Measurements from ENCODE around the gene CIPC.

Gene CIPC

DNA sequence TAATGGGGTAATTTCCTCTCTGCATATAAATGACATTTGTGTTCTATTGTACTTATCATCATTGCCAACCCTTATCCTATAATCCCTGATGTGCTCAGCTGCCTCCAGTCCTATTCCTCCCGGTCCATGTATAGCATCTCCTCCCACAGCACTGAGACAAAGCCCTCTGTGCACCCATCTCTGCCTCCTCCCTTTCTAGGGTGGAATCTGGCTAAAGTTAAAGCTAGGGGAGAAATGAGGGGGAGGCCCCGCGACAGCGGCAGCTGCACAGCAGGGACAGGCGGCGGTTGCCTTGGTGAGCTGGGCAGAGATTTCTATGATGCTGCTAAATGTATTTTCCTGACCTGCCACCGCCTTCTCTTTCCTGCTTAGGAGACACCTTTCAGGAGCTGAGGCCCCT, 56.4 kb downstream of the CIPC start:
- H3K27ac ChIP-seq (ENCODE audit: low read length) = no peak overlapping the region

GRCh38 chr14:77155083-77155482, 57.0 kb downstream of the CIPC start:
- Histone ChIP-seq H3K4me1 (ENCODE audit: control insufficient read depth, insufficient read depth, low read length) (peaks cover 13% of the 10 kb centered on the region), H3K27me3 (ENCODE audit: control insufficient read depth in 1 of 2, insufficient read depth in 2 of 2, low read length in 2 of 2) (peaks cover 21 to 25% of the 10 kb centered on the region in 2 donors), H3K36me3 (ENCODE audit: control insufficient read depth in 2 of 2, insufficient read depth in 2 of 2, low read length in 2 of 2) (no peaks in the 10 kb centered on the region), H3K27ac (ENCODE audit: low read length) (no peak overlapping the region), H3K4me3 (ENCODE audit: low read length in 2 of 2) (no peak overlapping the region), H3K9me3 (ENCODE audit: control insufficient read depth in 2 of 2, low read length in 2 of 2) (no peaks in the 10 kb centered on the region), H3K9ac (ENCODE audit: low read length in 2 of 2) (no peak overlapping the region)

More for the DNA sequence above, 56.4 kb downstream of the CIPC start:
- peaks cover 21 to 25% of the 10 kb centered on the region in 2 donors for H3K27me3 ChIP-seq (ENCODE audit: control insufficient read depth in 1 of 2, insufficient read depth in 2 of 2, low read length in 2 of 2)
- no peak overlapping the region for H3K4me3 ChIP-seq (ENCODE audit: low read length in 2 of 2)
- no peaks in the 10 kb centered on the region for H3K36me3 ChIP-seq (ENCODE audit: control insufficient read depth in 2 of 2, insufficient read depth in 2 of 2, low read length in 2 of 2)
- H3K4me1 ChIP-seq (ENCODE audit: control insufficient read depth, insufficient read depth, low read length) = peaks cover 13% of the 10 kb centered on the region
- H3K9me3 ChIP-seq (ENCODE audit: control insufficient read depth in 2 of 2, low read length in 2 of 2) = no peaks in the 10 kb centered on the region
- no peak overlapping the region for H3K9ac ChIP-seq (ENCODE audit: low read length in 2 of 2)

DNA sequence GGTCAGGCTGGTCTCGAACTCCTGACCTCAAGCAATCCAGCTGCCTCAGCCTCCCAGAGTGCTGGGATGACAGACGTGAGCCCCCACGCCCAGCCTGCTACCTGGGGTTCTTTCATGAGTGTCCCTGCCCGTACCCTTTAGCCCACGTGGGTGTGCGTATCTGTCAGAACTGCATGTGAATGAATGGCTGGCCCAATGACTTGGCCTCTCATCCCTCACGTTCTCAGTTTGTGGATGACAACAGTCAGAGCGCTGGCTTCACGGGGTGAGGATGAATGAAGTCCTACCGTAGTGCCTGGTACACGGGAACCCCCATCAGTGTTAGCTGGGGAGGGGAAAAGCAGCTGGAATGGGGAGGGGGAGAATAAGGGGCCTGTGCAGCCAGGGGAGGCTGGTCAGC, 59.7 kb downstream of the CIPC start:
- Histone ChIP-seq H3K9me3 (ENCODE audit: control insufficient read depth in 2 of 2, low read length in 2 of 2) (no peaks in the 10 kb centered on the region), H3K4me1 (ENCODE audit: control insufficient read depth, insufficient read depth, low read length) (peaks cover 13% of the 10 kb centered on the region), H3K27ac (ENCODE audit: low read length) (no peak overlapping the region), H3K4me3 (ENCODE audit: low read length in 2 of 2) (no peak overlapping the region), H3K36me3 (ENCODE audit: control insufficient read depth in 2 of 2, insufficient read depth in 2 of 2, low read length in 2 of 2) (no peaks in the 10 kb centered on the region), H3K27me3 (ENCODE audit: control insufficient read depth in 1 of 2, insufficient read depth in 2 of 2, low read length in 2 of 2) (peaks cover 23% of the 10 kb centered on the region in 2 donors), H3K9ac (ENCODE audit: low read length in 2 of 2) (peak overlapping the region in 1 of 2 donors; percentile 42)

- Histone ChIP-seq H3K4me1 (ENCODE audit: control insufficient read depth, insufficient read depth, low read length) (peaks cover 13% of the 10 kb centered on the region), H3K27ac (ENCODE audit: low read length) (no peak overlapping the region), H3K9me3 (ENCODE audit: control insufficient read depth in 2 of 2, low read length in 2 of 2) (no peaks in the 10 kb centered on the region), H3K36me3 (ENCODE audit: control insufficient read depth in 2 of 2, insufficient read depth in 2 of 2, low read length in 2 of 2) (no peaks in the 10 kb centered on the region), H3K4me3 (ENCODE audit: low read length in 2 of 2) (peak overlapping the region; percentile 44 to 51), H3K27me3 (ENCODE audit: control insufficient read depth in 1 of 2, insufficient read depth in 2 of 2, low read length in 2 of 2) (peaks cover 23% of the 10 kb centered on the region in 2 donors), H3K9ac (ENCODE audit: low read length in 2 of 2) (peak overlapping the region in 1 of 2 donors; percentile 42)
Observed at GRCh38 chr14:77158175-77158881, 60.3 kb downstream of the CIPC start.

DNA sequence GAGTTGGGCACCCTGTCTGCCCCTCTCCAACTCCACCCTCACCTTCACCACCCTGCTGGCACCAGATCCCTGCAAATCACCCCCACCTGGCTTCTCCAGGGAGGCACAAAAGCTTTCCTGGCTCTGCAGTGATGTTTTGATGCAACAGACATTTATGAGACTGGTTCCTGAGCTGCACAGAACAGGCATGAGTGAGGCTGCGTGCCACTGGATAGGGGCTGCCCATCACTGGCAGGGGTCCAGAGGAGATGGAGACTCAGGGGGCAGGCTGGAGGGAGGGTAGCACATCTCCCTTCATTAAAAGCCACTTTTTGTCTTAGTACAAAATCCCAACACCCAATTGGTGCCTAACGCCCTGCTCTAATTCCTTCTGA, 60.8 kb downstream of the CIPC start:
- Histone ChIP-seq H3K27ac (ENCODE audit: low read length) (no peak overlapping the region), H3K4me3 (ENCODE audit: low read length in 2 of 2) (peak overlapping the region in 1 of 2 donors; percentile 51), H3K9ac (ENCODE audit: low read length in 2 of 2) (no peak overlapping the region), H3K9me3 (ENCODE audit: control insufficient read depth in 2 of 2, low read length in 2 of 2) (no peaks in the 10 kb centered on the region), H3K27me3 (ENCODE audit: control insufficient read depth in 1 of 2, insufficient read depth in 2 of 2, low read length in 2 of 2) (peaks cover 20 to 23% of the 10 kb centered on the region in 2 donors), H3K36me3 (ENCODE audit: control insufficient read depth in 2 of 2, insufficient read depth in 2 of 2, low read length in 2 of 2) (no peaks in the 10 kb centered on the region), H3K4me1 (ENCODE audit: control insufficient read depth, insufficient read depth, low read length) (peaks cover 13% of the 10 kb centered on the region)

DNA sequence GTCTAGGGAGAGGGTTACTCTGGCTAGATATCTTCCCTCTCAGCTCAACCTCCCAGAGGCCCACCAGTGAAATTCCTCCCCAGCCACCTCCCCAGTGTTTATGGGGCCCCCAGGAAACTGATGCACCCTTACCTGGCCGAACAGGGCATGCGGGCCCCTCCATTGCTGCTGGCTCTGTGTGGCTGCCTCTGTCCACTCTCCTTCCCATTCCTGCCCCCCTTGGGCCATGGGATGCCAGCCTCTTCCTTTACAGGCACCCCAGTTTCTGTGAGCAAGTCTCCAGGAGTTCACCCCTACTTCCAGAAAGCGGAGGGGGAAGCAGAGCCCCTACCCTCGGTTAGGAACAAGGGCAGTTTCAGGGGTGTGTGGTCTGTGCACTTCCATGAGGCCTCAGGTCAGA, 63.0 kb downstream of the CIPC start:
- peaks cover 13% of the 10 kb centered on the region for H3K4me1 ChIP-seq (ENCODE audit: control insufficient read depth, insufficient read depth, low read length)
- H3K36me3 ChIP-seq (ENCODE audit: control insufficient read depth in 2 of 2, insufficient read depth in 2 of 2, low read length in 2 of 2) = no peaks in the 10 kb centered on the region
- no peak overlapping the region for H3K9ac ChIP-seq (ENCODE audit: low read length in 2 of 2)
- H3K27ac ChIP-seq (ENCODE audit: low read length) = no peak overlapping the region
- no peak overlapping the region for H3K4me3 ChIP-seq (ENCODE audit: low read length in 2 of 2)
- peaks cover 13% of the 10 kb centered on the region in 2 donors for H3K27me3 ChIP-seq (ENCODE audit: control insufficient read depth in 1 of 2, insufficient read depth in 2 of 2, low read length in 2 of 2)
- no peaks in the 10 kb centered on the region for H3K9me3 ChIP-seq (ENCODE audit: control insufficient read depth in 2 of 2, low read length in 2 of 2)

Data from stomach smooth muscle (tissue), 2 donors.